K562 (cell line): ENCODE results near the gene NUP155.

Source experiments
- CHD2 ChIP-seq: IDR thresholded peaks from 2 replicates; pipeline ENCODE4 v1.6.1; 2011; ENCODE audit warnings: low read depth, low read length
- EGR1 ChIP-seq: fragments of 450-650 bp; conservative IDR thresholded peaks from 2 replicates; pipeline ENCODE4 v1.6.1; 2017; ENCODE audit warnings: mild to moderate bottlenecking
- JUN ChIP-seq, 2 experiments: sonication (generic) in 1 of 2; formaldehyde crosslinking in 1 of 2; IDR thresholded peaks; 2 replicates each; pipeline versions ENCODE4 v1.6.1 to v1.8.0; 2012 to 2022; ENCODE audit warnings: borderline replicate concordance in 2 of 2, mild to moderate bottlenecking in 2 of 2, improper control_type of control experiment in 1 of 2, low read depth in 1 of 2, low read length in 1 of 2, missing genetic modification reagents in 1 of 2
- PRMT5 ChIP-seq: sonication (generic); formaldehyde crosslinking; IDR thresholded peaks from 2 replicates; pipeline ENCODE4 v1.5.0; 2020; ENCODE audit warnings: missing genetic modification reagents
- RAD51 ChIP-seq: fragments of 450-650 bp; IDR thresholded peaks from 2 replicates; pipeline ENCODE4 v1.7.1; 2016; ENCODE audit warnings: low read depth, mild to moderate bottlenecking, borderline replicate concordance
- ZNF217 ChIP-seq: sonication (generic); formaldehyde crosslinking; IDR thresholded peaks from 2 replicates; pipeline ENCODE4 v1.8.0; 2022; ENCODE audit warnings: mild to moderate bottlenecking, missing genetic modification reagents
- ZNF431 ChIP-seq: sonication (generic); formaldehyde crosslinking; IDR thresholded peaks from 2 replicates; pipeline ENCODE4 v1.8.0; 2022; ENCODE audit warnings: mild to moderate bottlenecking, missing genetic modification reagents
- TF ChIP-seq, protein P1 (sequence below), 3 experiments: IDR thresholded peaks in 2 of 3; conservative IDR thresholded peaks in 1 of 3; 2 replicates each; pipeline ENCODE4 v1.5.1; 2011 to 2012; ENCODE audit warnings: low read length in 3 of 3, mild to moderate bottlenecking in 3 of 3, control low read depth in 2 of 3, improper control_type of control experiment in 1 of 3, inconsistent platforms in 1 of 3, low read depth in 1 of 3, mixed read lengths in 1 of 3, moderate library complexity in 1 of 3; ENCODE audit not compliant: insufficient read depth in 2 of 3
- TF ChIP-seq, protein P2 (sequence below): fragments of 450-650 bp; formaldehyde crosslinking; IDR thresholded peaks from 2 replicates; pipeline ENCODE4 v1.4.0; 2022; ENCODE audit warnings: missing genetic modification characterization

DNA sequence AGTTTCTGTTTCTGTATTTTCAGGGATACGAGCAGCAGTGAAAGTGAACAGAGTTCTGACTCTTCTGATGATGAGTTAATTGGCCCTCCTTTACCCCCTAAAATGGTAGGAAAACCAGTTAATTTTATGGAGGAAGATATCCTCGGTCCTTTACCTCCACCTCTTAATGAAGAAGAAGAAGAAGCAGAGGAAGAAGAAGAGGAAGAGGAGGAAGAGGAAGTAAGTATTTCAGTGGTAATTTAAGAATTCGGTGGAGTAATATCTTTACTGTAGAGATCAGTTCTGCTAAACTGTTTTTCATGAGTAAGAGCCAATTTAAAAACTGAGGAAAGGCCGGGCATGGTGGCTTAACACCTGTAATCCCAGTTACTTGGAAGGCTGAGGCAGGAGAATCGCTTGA lies 25.4 kb upstream of the NUP155 start:
- TF ChIP-seq ZNF431 (CRISPR knock-in tag) (no peak), JUN (IDR thresholded peaks at IDR 0.05; ENCODE audit: borderline replicate concordance, low read depth, low read length) (no peak), JUN (CRISPR knock-in tag; IDR thresholded peaks at IDR 0.05; ENCODE audit: borderline replicate concordance) (no peak), CHD2 (no peak), ZNF217 (CRISPR knock-in tag) (no peak), PRMT5 (CRISPR knock-in tag) (no peak), RAD51 (no peak), EGR1 (no peak)
- TF ChIP-seq, protein P1, sequence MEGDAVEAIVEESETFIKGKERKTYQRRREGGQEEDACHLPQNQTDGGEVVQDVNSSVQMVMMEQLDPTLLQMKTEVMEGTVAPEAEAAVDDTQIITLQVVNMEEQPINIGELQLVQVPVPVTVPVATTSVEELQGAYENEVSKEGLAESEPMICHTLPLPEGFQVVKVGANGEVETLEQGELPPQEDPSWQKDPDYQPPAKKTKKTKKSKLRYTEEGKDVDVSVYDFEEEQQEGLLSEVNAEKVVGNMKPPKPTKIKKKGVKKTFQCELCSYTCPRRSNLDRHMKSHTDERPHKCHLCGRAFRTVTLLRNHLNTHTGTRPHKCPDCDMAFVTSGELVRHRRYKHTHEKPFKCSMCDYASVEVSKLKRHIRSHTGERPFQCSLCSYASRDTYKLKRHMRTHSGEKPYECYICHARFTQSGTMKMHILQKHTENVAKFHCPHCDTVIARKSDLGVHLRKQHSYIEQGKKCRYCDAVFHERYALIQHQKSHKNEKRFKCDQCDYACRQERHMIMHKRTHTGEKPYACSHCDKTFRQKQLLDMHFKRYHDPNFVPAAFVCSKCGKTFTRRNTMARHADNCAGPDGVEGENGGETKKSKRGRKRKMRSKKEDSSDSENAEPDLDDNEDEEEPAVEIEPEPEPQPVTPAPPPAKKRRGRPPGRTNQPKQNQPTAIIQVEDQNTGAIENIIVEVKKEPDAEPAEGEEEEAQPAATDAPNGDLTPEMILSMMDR (IDR thresholded peaks at IDR 0.05 in 2 of 3, conservative IDR thresholded peaks at IDR 0.05 in 1 of 3; ENCODE audit: insufficient read depth in 2 of 3, low read depth in 1 of 3, low read length in 3 of 3), result no peak
- TF ChIP-seq, protein P2, sequence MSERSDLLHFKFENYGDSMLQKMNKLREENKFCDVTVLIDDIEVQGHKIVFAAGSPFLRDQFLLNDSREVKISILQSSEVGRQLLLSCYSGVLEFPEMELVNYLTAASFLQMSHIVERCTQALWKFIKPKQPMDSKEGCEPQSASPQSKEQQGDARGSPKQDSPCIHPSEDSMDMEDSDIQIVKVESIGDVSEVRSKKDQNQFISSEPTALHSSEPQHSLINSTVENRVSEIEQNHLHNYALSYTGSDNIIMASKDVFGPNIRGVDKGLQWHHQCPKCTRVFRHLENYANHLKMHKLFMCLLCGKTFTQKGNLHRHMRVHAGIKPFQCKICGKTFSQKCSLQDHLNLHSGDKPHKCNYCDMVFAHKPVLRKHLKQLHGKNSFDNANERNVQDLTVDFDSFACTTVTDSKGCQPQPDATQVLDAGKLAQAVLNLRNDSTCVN, result no peak
